ENCODE data around the gene PCCA.
"Not testable (repeated sequence)": the region's sequence is repeated elsewhere in the genome, so short reads cannot be mapped to it uniquely, and the experiment has no call there.

The PCCA gene

GRCh38 chr13:100314132-100314910 lies 225.4 kb downstream of the PCCA start:
- Mint-ChIP-seq H3K4me1 (no peaks in the 10 kb centered on the region), H3K9me3 (peaks cover 4% of the 10 kb centered on the region), H3K36me3 (peaks cover 22% of the 10 kb centered on the region), H3K4me3 (no peak overlapping the region), H3K27ac (no peak overlapping the region), H3K27me3 (no peaks in the 10 kb centered on the region)
- ATAC-seq (ENCODE audit: low read depth) (no peak), DNase-seq (ENCODE audit: low spot score in 2 of 2) (no peak)

GRCh38 chr13:100315522-100315921 lies 226.6 kb downstream of the PCCA start:
- no peak overlapping the region for H3K27ac Mint-ChIP-seq
- H3K27me3 Mint-ChIP-seq: no peaks in the 10 kb centered on the region
- peaks cover 23% of the 10 kb centered on the region for H3K36me3 Mint-ChIP-seq
- peaks cover 6% of the 10 kb centered on the region for H3K9me3 Mint-ChIP-seq
- ATAC-seq (ENCODE audit: low read depth): no peak
- H3K4me3 Mint-ChIP-seq: no peak overlapping the region
- H3K4me1 Mint-ChIP-seq: no peaks in the 10 kb centered on the region
- DNase-seq (ENCODE audit: low spot score in 2 of 2): no peak

- not testable (repeated sequence) for H3K9me3 Mint-ChIP-seq; H3K4me3 Mint-ChIP-seq; H3K27ac Mint-ChIP-seq; DNase-seq (ENCODE audit: low spot score in 2 of 2); ATAC-seq (ENCODE audit: low read depth); H3K4me1 Mint-ChIP-seq; H3K27me3 Mint-ChIP-seq
- peaks cover 28% of the 10 kb centered on the region for H3K36me3 Mint-ChIP-seq
These were observed 229.6 kb downstream of the PCCA start for GRCh38 chr13:100318473-100318872.

- H3K4me3 Mint-ChIP-seq: no peak overlapping the region
- no peak for ATAC-seq (ENCODE audit: low read depth)
- no peak overlapping the region for H3K27ac Mint-ChIP-seq
- no peaks in the 10 kb centered on the region for H3K4me1 Mint-ChIP-seq
- DNase-seq (ENCODE audit: low spot score in 2 of 2): no peak
- H3K27me3 Mint-ChIP-seq: no peaks in the 10 kb centered on the region
- peaks cover 2% of the 10 kb centered on the region for H3K9me3 Mint-ChIP-seq
- H3K36me3 Mint-ChIP-seq: peaks cover 29% of the 10 kb centered on the region
These were observed 235.0 kb downstream of the PCCA start for GRCh38 chr13:100323937-100324336.

GRCh38 chr13:100330662-100331061 lies 241.8 kb downstream of the PCCA start:
- Mint-ChIP-seq H3K4me3 (no peak overlapping the region), H3K9me3 (peaks cover 4% of the 10 kb centered on the region), H3K27ac (no peak overlapping the region), H3K36me3 (peaks cover 30% of the 10 kb centered on the region), H3K27me3 (no peaks in the 10 kb centered on the region), H3K4me1 (no peaks in the 10 kb centered on the region)
- DNase-seq (ENCODE audit: low spot score in 2 of 2) (no peak), ATAC-seq (ENCODE audit: low read depth) (no peak)

GRCh38 chr13:100333141-100333540 lies 244.2 kb downstream of the PCCA start:
- ATAC-seq (ENCODE audit: low read depth) (no peak), DNase-seq (ENCODE audit: low spot score in 2 of 2) (no peak)
- no peaks in the 10 kb centered on the region for H3K4me1 Mint-ChIP-seq
- H3K27ac Mint-ChIP-seq: no peak overlapping the region
- H3K27me3 Mint-ChIP-seq: no peaks in the 10 kb centered on the region
- H3K9me3 Mint-ChIP-seq: peaks cover 4% of the 10 kb centered on the region
- peaks cover 25% of the 10 kb centered on the region for H3K36me3 Mint-ChIP-seq
- no peak overlapping the region for H3K4me3 Mint-ChIP-seq

- Mint-ChIP-seq H3K27ac (no peak overlapping the region), H3K4me3 (no peak overlapping the region), H3K4me1 (no peaks in the 10 kb centered on the region), H3K36me3 (peaks cover 21% of the 10 kb centered on the region), H3K27me3 (no peaks in the 10 kb centered on the region), H3K9me3 (peaks cover 4% of the 10 kb centered on the region)
- ATAC-seq (ENCODE audit: low read depth) (no peak), DNase-seq (ENCODE audit: low spot score in 2 of 2) (no peak)
These were observed 245.3 kb downstream of the PCCA start for GRCh38 chr13:100334214-100334613.

GRCh38 chr13:100336795-100337516 lies 248.1 kb downstream of the PCCA start:
- H3K36me3 Mint-ChIP-seq: peaks cover 23% of the 10 kb centered on the region
- H3K27ac Mint-ChIP-seq: no peak overlapping the region
- H3K4me3 Mint-ChIP-seq: no peak overlapping the region
- H3K9me3 Mint-ChIP-seq: peaks cover 4% of the 10 kb centered on the region
- DNase-seq (ENCODE audit: low spot score in 2 of 2) (no peak), ATAC-seq (ENCODE audit: low read depth) (no peak)
- H3K27me3 Mint-ChIP-seq: no peaks in the 10 kb centered on the region
- H3K4me1 Mint-ChIP-seq: no peaks in the 10 kb centered on the region

GRCh38 chr13:100338275-100338674 lies 249.4 kb downstream of the PCCA start:
- no peaks in the 10 kb centered on the region for H3K27me3 Mint-ChIP-seq
- H3K4me3 Mint-ChIP-seq: no peak overlapping the region
- ATAC-seq (ENCODE audit: low read depth) (no peak), DNase-seq (ENCODE audit: low spot score in 2 of 2) (no peak)
- peaks cover 4% of the 10 kb centered on the region for H3K9me3 Mint-ChIP-seq
- no peak overlapping the region for H3K27ac Mint-ChIP-seq
- H3K4me1 Mint-ChIP-seq: no peaks in the 10 kb centered on the region
- H3K36me3 Mint-ChIP-seq: peaks cover 25% of the 10 kb centered on the region

- no peak for DNase-seq (ENCODE audit: low spot score in 2 of 2)
- no peak for ATAC-seq (ENCODE audit: low read depth)
- H3K27ac Mint-ChIP-seq: no peak overlapping the region
These were observed 250.6 kb downstream of the PCCA start for GRCh38 chr13:100339411-100339940.

GRCh38 chr13:100340865-100341264 lies 252.0 kb downstream of the PCCA start:
- DNase-seq (ENCODE audit: low spot score in 2 of 2): no peak
- Mint-ChIP-seq H3K36me3 (peaks cover 22% of the 10 kb centered on the region), H3K4me1 (no peaks in the 10 kb centered on the region), H3K27ac (no peak overlapping the region), H3K4me3 (no peak overlapping the region), H3K9me3 (no peaks in the 10 kb centered on the region), H3K27me3 (no peaks in the 10 kb centered on the region)
- no peak for ATAC-seq (ENCODE audit: low read depth)

More at GRCh38 chr13:100339411-100339940, 250.6 kb downstream of the PCCA start:
- no peaks in the 10 kb centered on the region for H3K4me1 Mint-ChIP-seq
- H3K36me3 Mint-ChIP-seq: peaks cover 23% of the 10 kb centered on the region
- H3K27me3 Mint-ChIP-seq: no peaks in the 10 kb centered on the region
- H3K4me3 Mint-ChIP-seq: no peak overlapping the region
- H3K9me3 Mint-ChIP-seq: peaks cover 1% of the 10 kb centered on the region

- H3K27me3 Mint-ChIP-seq: no peaks in the 10 kb centered on the region
These were observed 252.4 kb downstream of the PCCA start for GRCh38 chr13:100341327-100341726.

GRCh38 chr13:100344544-100344943 lies 255.7 kb downstream of the PCCA start:
- ATAC-seq (ENCODE audit: low read depth): no peak
- peaks cover 30% of the 10 kb centered on the region for H3K36me3 Mint-ChIP-seq
- H3K9me3 Mint-ChIP-seq: peaks cover 3% of the 10 kb centered on the region
- no peak for DNase-seq (ENCODE audit: low spot score in 2 of 2)
- no peak overlapping the region for H3K4me3 Mint-ChIP-seq
- H3K4me1 Mint-ChIP-seq: no peaks in the 10 kb centered on the region
- no peaks in the 10 kb centered on the region for H3K27me3 Mint-ChIP-seq
- no peak overlapping the region for H3K27ac Mint-ChIP-seq

More at GRCh38 chr13:100341327-100341726, 252.4 kb downstream of the PCCA start:
- Mint-ChIP-seq H3K9me3 (no peaks in the 10 kb centered on the region), H3K4me3 (no peak overlapping the region), H3K4me1 (no peaks in the 10 kb centered on the region), H3K36me3 (peaks cover 26% of the 10 kb centered on the region), H3K27ac (no peak overlapping the region)
- ATAC-seq (ENCODE audit: low read depth) (no peak), DNase-seq (ENCODE audit: low spot score in 2 of 2) (no peak)

- Mint-ChIP-seq H3K9me3 (peaks cover 3% of the 10 kb centered on the region), H3K27me3 (no peaks in the 10 kb centered on the region), H3K4me3 (no peak overlapping the region), H3K27ac (no peak overlapping the region), H3K4me1 (no peaks in the 10 kb centered on the region), H3K36me3 (peaks cover 26% of the 10 kb centered on the region)
- DNase-seq (ENCODE audit: low spot score in 2 of 2) (no peak), ATAC-seq (ENCODE audit: low read depth) (no peak)
These were observed 259.1 kb downstream of the PCCA start for GRCh38 chr13:100347968-100348367.
